Activated B cell treated with CpG ODN at 0.5 μM for 24 hours (primary cell): ENCODE results near the gene KRT86. TPM values are rescaled to one million over a fixed set of nuclear protein-coding genes. Genes with fewer than 3 reads are reported as not detected.
"Not testable (repeated sequence)": the region's sequence is repeated elsewhere in the genome, so short reads cannot be mapped to it uniquely, and the experiment has no call there.

ENCODE experiments used
- ATAC-seq: fragments of 200-7000 bp; cut with Tn5 transposase; one replicate; pipeline ENCODE4 v1.10.0; 2021; ENCODE audit warnings: low read depth, mild to moderate bottlenecking, moderate library complexity
- CTCF ChIA-PET: fragments of 350-600 bp; sonication (Branson Sonifier 250); formaldehyde crosslinking; loops from one replicate; lab custom pipeline; 2021; ENCODE audit warnings: antibody characterized with exemption; lab: Charles Lee
- POLR2A ChIA-PET: fragments of 350-600 bp; sonication (Branson Sonifier 250); formaldehyde crosslinking; loops from one replicate; lab custom pipeline; 2021; ENCODE audit warnings: antibody characterized with exemption; lab: Charles Lee
- DNase-seq: peaks from one replicate; pipeline ENCODE4 v3.0.0; 2022
- H3K27ac Mint-ChIP-seq: one replicate; pipeline ENCODE4 v1.8.0; 2020; ENCODE audit warnings: mixed read lengths
- H3K27me3 Mint-ChIP-seq: one replicate; pipeline ENCODE4 v1.8.0; 2021; ENCODE audit warnings: mixed read lengths
- H3K36me3 Mint-ChIP-seq: one replicate; pipeline ENCODE4 v1.8.0; 2021; ENCODE audit warnings: low read depth, mixed read lengths
- H3K4me1 Mint-ChIP-seq: one replicate; pipeline ENCODE4 v1.8.0; 2021; ENCODE audit warnings: mixed read lengths
- H3K4me3 Mint-ChIP-seq: one replicate; pipeline ENCODE4 v1.8.0; 2020; ENCODE audit warnings: mild to moderate bottlenecking, mixed read lengths
- H3K9me3 Mint-ChIP-seq: one replicate; pipeline ENCODE4 v1.8.0; 2020; ENCODE audit warnings: mixed read lengths
- CTCF ChIP-seq: fragments of 200-600 bp; IDR thresholded peaks from one replicate; pipeline ENCODE4 v1.8.0; 2022; ENCODE audit warnings: antibody characterized with exemption, mild to moderate bottlenecking
- intact Hi-C: fragments of 100-400 bp; cut with micrococcal nuclease; formaldehyde crosslinking; loops from one replicate; pipeline ENCODE4 v1.15.1; 2024
- total RNA-seq: library from RNA; stranded (reverse); gene quantifications from 2 replicates; pipeline ENCODE4 v1.2.3, GENCODE V29; 2022

The KRT86 gene
- total RNA-seq, 1 donor from 2014 or later = not detected

- Mint-ChIP-seq H3K27me3 (peaks cover 35% of the 10 kb centered on the region), H3K9me3 (no peaks in the 10 kb centered on the region), H3K27ac (no peak overlapping the region), H3K4me3 (no peak overlapping the region), H3K4me1 (no peaks in the 10 kb centered on the region), H3K36me3 (no peaks in the 10 kb centered on the region)
- CTCF ChIA-PET = no interaction called here
- TF ChIP-seq CTCF = no peak
- ATAC-seq (no peak), DNase-seq (no peak)
- intact Hi-C loops = no loop called here
- POLR2A ChIA-PET = no interaction called here
These were observed 24.9 kb upstream of the KRT86 start for GRCh38 chr12:52249511-52250047.

GRCh38 chr12:52250048-52250990, 24.1 kb upstream of the KRT86 start:
- no peak for TF ChIP-seq CTCF
- no peak overlapping the region for H3K27ac Mint-ChIP-seq
- H3K27me3 Mint-ChIP-seq = peaks cover 43% of the 10 kb centered on the region
- CTCF ChIA-PET = no interaction called here
- POLR2A ChIA-PET = no interaction called here
- H3K36me3 Mint-ChIP-seq = no peaks in the 10 kb centered on the region
- H3K4me3 Mint-ChIP-seq = no peak overlapping the region
- no peak for ATAC-seq
- intact Hi-C loops = no loop called here
- no peak for DNase-seq
- H3K9me3 Mint-ChIP-seq = no peaks in the 10 kb centered on the region
- H3K4me1 Mint-ChIP-seq = no peaks in the 10 kb centered on the region

- Mint-ChIP-seq H3K4me3 (no peak overlapping the region), H3K27ac (no peak overlapping the region), H3K4me1 (no peaks in the 10 kb centered on the region), H3K27me3 (peaks cover 46% of the 10 kb centered on the region), H3K36me3 (no peaks in the 10 kb centered on the region), H3K9me3 (no peaks in the 10 kb centered on the region)
- TF ChIP-seq CTCF = no peak
- CTCF ChIA-PET = no interaction called here
- ATAC-seq = no peak
- intact Hi-C loops = no loop called here
- no peak for DNase-seq
- POLR2A ChIA-PET = no interaction called here
These were observed 22.9 kb upstream of the KRT86 start for GRCh38 chr12:52251367-52252051.

GRCh38 chr12:52252175-52252615, 22.2 kb upstream of the KRT86 start:
- H3K9me3 Mint-ChIP-seq, H3K27ac Mint-ChIP-seq, DNase-seq, H3K4me1 Mint-ChIP-seq, CTCF ChIA-PET, ATAC-seq, H3K36me3 Mint-ChIP-seq, H3K4me3 Mint-ChIP-seq, intact Hi-C loops, POLR2A ChIA-PET: not testable (repeated sequence)
- H3K27me3 Mint-ChIP-seq = peaks cover 53% of the 10 kb centered on the region

- DNase-seq (no peak), ATAC-seq (no peak)
- Mint-ChIP-seq H3K9me3 (no peaks in the 10 kb centered on the region), H3K27ac (no peak overlapping the region), H3K4me1 (no peaks in the 10 kb centered on the region), H3K4me3 (no peak overlapping the region), H3K27me3 (peaks cover 57% of the 10 kb centered on the region), H3K36me3 (no peaks in the 10 kb centered on the region)
- ChIA-PET POLR2A (no interaction called here), CTCF (no interaction called here)
- TF ChIP-seq CTCF = no peak
- intact Hi-C loops = no loop called here
These were observed 21.6 kb upstream of the KRT86 start for GRCh38 chr12:52252728-52253343.
